ENCODE measurements around the gene LOXL3. TPM values are rescaled to one million over a fixed set of nuclear protein-coding genes. Genes with fewer than 3 reads are reported as not detected.
A peak's percentile ranks its signal among the peaks of the same experiment; 100 is the strongest.

The LOXL3 gene
- total RNA-seq, 1 donor from 2014 or later = 2.3 TPM

DNA sequence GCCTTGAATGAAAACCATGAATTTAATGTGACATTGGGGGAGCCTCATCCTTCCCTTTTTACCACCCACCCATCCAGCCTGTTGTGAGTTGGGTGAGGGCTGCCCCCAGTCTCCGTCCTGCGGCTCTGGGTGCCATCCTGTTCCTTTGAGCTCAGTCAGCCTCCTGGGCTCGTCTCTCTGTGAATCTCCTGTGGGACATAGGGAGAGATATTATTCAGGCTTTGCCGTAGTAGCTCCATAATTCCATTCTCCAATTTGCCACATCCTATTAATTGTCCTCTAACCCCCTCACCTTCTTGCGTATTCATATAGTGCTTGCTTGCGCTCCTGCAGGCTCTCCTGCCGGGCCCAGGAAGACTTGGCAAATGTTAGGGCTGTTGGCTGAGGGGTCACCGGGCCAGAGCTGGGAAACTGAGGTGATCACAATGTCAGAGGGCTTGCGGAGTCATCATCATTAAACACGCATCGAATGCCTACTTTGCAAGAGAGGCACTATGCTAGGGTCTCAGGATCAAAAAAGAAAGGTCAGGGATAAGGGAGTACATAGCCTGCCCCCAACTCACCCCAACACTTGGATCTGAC is 27.0 kb downstream of the LOXL3 start:
- H3K27me3 Mint-ChIP-seq = no peaks in the 10 kb centered on the region
- peak overlapping the region; percentile 66 for H3K4me3 Mint-ChIP-seq
- ATAC-seq (ENCODE audit: low read depth) (no peak), DNase-seq (no peak)
- intact Hi-C loops (cut with micrococcal nuclease) = no loop called here
- ChIA-PET CTCF (interaction anchor here (0.7 kb wide), 1 partner anchor 23 kb away, joined by 3 read pairs; no protein-coding TSS in a partner anchor), POLR2A (interaction anchor here (0.6 to 8.8 kb wide), 9 partner anchors 10 to 319 kb away, joined by 3 to 63 read pairs (median 5); partner anchors contain the start of genes CCDC142, MRPL53, PCGF1 and TTC31)
- no peaks in the 10 kb centered on the region for H3K9me3 Mint-ChIP-seq
- TF ChIP-seq, protein P1, sequence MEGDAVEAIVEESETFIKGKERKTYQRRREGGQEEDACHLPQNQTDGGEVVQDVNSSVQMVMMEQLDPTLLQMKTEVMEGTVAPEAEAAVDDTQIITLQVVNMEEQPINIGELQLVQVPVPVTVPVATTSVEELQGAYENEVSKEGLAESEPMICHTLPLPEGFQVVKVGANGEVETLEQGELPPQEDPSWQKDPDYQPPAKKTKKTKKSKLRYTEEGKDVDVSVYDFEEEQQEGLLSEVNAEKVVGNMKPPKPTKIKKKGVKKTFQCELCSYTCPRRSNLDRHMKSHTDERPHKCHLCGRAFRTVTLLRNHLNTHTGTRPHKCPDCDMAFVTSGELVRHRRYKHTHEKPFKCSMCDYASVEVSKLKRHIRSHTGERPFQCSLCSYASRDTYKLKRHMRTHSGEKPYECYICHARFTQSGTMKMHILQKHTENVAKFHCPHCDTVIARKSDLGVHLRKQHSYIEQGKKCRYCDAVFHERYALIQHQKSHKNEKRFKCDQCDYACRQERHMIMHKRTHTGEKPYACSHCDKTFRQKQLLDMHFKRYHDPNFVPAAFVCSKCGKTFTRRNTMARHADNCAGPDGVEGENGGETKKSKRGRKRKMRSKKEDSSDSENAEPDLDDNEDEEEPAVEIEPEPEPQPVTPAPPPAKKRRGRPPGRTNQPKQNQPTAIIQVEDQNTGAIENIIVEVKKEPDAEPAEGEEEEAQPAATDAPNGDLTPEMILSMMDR (IDR thresholded peaks at IDR 0.05) = no peak
- H3K27ac Mint-ChIP-seq = peak overlapping the region; percentile 84
- H3K36me3 Mint-ChIP-seq (ENCODE audit: low read depth) = peaks cover 48% of the 10 kb centered on the region
- H3K4me1 Mint-ChIP-seq = peaks cover 48% of the 10 kb centered on the region

DNA sequence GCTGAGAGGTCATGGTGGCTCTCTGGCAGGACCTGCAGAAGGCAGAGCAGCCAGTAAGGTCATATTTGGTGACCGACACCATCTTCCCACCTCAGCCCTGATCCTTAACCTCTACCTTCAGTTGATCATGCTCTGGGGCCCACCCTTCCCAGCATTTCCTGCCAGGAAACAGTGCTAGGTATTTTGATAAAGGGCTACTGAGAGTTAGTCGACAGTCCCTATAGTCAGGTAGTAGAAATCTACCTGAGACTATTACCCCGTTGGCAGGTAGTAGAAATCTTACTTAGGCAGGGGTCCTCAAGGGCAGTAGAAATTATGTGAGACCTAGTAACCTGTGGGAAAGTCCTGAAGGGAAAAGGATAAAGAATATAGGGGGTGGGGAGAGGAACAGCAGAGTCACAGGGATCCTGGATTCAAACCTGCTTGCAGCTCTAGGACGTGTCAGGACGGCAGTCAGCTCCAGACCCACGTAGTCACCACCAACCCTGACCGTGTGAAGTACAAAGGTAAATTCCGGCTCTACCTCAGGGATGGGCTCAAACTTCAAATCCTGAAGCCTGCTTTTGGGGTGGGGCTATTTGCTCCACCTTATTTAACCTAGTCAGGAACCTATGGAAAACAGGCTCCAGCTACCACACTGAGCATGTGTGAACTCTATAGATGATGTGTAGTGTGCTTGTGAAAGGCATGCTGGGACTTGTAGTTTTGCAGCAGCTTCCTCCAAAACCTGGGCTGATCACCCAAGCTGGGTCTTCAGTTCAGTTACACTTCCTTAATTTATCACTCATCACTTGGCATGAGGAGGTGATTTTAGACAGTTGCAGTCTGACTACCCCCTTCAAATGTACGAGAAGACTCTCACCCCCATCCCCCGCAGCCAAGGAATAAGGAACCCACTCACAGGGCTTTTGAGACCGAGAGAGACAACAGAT is 27.8 kb downstream of the LOXL3 start, which contains the start of gene DQX1:
Gene DQX1, minus strand, starts transcription at position 515 of the 932 bp plus-strand sequence. Its CDS starts 502 bp downstream, at position 13.
- POLR2A ChIA-PET = interaction anchor here (0.6 to 8.8 kb wide), 11 partner anchors 10 to 318 kb away, joined by 3 to 63 read pairs (median 5); partner anchors contain the start of genes CCDC142, INO80B, MRPL53 and PCGF1
- Mint-ChIP-seq H3K27me3 (no peaks in the 10 kb centered on the region), H3K4me1 (peaks cover 40% of the 10 kb centered on the region), H3K36me3 (ENCODE audit: low read depth) (peaks cover 43% of the 10 kb centered on the region), H3K4me3 (peak within 1 kb of the TSS; percentile 66), H3K9me3 (no peaks in the 10 kb centered on the region), H3K27ac (peak within 1 kb of the TSS; percentile 84)
- intact Hi-C loops (cut with micrococcal nuclease) = no loop called here
- ATAC-seq (ENCODE audit: low read depth) (peak; percentile 17), DNase-seq (no peak)
- CTCF ChIA-PET = interaction anchor here (0.7 kb wide), 1 partner anchor 23 kb away, joined by 3 read pairs; no protein-coding TSS in a partner anchor
- TF ChIP-seq, protein P1 (IDR thresholded peaks at IDR 0.05) = no peak

DNA sequence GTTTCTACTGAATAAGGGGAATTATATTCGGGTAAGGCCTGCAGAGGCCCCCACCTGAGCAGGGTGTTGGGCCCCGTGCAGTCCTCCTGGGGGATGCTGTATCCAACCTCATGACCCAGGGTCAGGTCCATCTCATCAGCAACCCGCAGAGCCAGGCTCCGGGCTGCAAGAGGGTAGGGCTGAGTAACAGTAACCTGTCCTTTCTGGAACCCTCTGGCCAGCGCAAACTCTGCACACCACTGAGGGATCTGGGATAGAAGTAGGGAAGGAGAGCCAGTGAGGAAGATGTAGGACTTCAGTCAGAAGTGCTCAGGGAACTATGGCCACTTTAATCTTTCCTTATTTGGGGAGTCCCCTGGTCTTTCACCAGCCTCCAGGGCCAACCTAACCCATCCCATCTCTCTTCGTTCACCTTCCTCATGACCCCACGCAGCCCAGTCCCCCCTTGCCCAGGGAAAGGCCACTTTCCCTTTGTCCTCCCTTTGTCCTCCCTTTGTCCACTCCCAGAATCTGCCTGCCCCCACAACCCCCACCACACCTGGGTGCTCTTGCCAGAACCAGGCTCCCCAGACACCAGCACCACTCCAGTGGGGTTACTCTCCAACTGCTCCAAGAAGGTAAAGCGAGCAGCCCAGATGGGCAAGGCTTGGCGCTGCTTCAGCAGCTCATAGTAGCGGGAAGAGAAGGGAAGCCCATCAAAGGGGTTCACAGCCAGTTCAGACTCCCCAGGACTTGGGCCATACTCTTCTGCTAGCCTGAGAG is 28.6 kb downstream of the LOXL3 start:
- Mint-ChIP-seq H3K27ac (no peak overlapping the region), H3K4me1 (peaks cover 34% of the 10 kb centered on the region)

DNA sequence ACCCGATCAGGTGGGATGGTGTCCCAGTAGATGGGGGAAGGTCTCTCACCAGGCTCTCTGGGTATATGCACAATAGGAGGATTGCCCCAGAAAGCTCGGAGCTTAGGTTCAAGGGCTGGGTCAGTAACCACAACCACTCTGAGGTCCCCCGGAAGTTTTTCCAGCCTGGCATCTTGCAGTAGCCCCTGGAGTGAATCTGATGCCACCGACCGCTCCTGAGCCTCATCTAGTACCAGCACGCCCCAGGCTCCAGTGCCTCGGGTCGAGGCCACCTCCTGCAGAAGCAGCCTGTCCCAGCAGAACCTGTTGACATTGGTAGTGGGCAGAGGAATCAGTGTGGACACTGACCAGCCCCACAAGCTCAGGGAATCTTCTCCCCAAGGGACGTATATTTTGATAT is 29.7 kb downstream of the LOXL3 start:
- H3K9me3 Mint-ChIP-seq = no peaks in the 10 kb centered on the region
- intact Hi-C loops (cut with micrococcal nuclease) = no loop called here
- H3K27ac Mint-ChIP-seq = no peak overlapping the region
- H3K36me3 Mint-ChIP-seq (ENCODE audit: low read depth) = peaks cover 31% of the 10 kb centered on the region
- ChIA-PET POLR2A (interaction anchor here (0.9 kb wide), 1 partner anchor 14 kb away, joined by 3 read pairs; no protein-coding TSS in a partner anchor), CTCF (no interaction called here)
- no peak for DNase-seq
- TF ChIP-seq, protein P1 (IDR thresholded peaks at IDR 0.05) = no peak
- ATAC-seq (ENCODE audit: low read depth) = no peak
- H3K4me1 Mint-ChIP-seq = peaks cover 32% of the 10 kb centered on the region
- H3K27me3 Mint-ChIP-seq = peaks cover 10% of the 10 kb centered on the region
- H3K4me3 Mint-ChIP-seq = no peak overlapping the region

More for the DNA sequence above, 28.6 kb downstream of the LOXL3 start:
- no peak for DNase-seq
- peaks cover 3% of the 10 kb centered on the region for H3K27me3 Mint-ChIP-seq
- peaks cover 35% of the 10 kb centered on the region for H3K36me3 Mint-ChIP-seq (ENCODE audit: low read depth)
- no peaks in the 10 kb centered on the region for H3K9me3 Mint-ChIP-seq
- TF ChIP-seq, protein P1 (IDR thresholded peaks at IDR 0.05) = no peak
- intact Hi-C loops (cut with micrococcal nuclease) = no loop called here
- ChIA-PET POLR2A (interaction anchor here (0.9 to 1.9 kb wide), 4 partner anchors 12 to 70 kb away, joined by 3 to 17 read pairs (median 5); partner anchors contain the start of genes INO80B, MRPL53 and PCGF1), CTCF (no interaction called here)
- ATAC-seq (ENCODE audit: low read depth) = no peak
- no peak overlapping the region for H3K4me3 Mint-ChIP-seq

Measured in activated B cell treated with CpG ODN at 0.5 μM for 24 hours (primary cell).